ENCODE measurements around the gene MISP. TPM values are rescaled to one million over a fixed set of nuclear protein-coding genes. Genes with fewer than 3 reads are reported as not detected.

The MISP gene
- total RNA-seq, 1 donor from 2014 or later = 1.2 TPM

DNA sequence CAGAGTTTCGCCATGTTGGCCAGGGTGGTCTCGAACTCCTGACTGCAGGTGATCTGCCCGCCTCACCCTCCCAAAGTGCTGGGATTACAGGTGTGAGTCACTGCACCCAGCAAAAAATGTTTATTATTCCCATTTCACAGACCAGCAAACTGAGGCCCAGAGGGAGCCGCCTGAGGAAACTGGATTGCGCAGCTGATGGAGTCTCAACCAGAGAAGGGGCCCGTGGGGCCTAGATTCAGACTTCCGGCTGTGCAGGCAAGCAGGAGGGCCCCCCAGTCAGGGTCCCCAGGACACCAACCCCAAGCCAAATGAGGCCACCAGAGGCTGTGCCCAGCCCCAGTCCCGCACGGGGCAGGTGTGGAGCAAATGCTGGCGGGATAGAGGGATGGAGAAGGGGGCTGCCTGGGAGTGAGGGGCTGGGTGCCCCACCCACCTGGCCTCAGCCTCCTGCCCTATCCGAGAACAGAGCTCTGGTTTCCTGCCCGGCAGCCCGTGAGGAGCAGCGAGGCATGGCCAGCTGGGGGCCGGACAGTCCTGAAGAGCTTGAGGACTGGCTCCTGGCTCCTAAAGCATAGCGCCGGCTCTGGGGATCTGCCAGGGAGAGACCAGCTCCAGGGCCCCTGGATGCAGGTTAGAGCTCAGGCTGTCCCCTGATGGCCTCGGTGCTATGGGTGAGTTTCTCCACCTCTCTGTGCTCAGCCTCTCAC is 22.0 kb downstream of the MISP start:
- no peak for DNase-seq

DNA sequence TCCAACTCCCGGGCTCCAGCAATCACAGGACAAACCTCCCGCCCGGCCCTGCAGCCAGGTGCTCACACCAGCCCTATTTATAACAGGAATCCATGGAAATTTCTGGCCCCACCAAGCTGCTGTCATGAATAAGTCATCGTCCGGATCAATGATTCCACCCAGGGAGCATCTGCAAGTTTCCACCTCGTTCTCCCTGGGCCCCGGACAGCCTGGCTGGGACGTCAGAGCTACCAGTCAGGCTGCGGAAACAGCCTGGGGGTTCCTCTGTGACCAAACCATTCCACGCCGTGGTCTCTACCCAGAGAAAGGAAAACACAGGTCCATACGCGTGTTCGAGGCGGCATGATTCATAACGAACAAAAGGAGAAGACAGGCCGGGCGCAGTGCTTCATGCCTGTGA is 25.6 kb downstream of the MISP start:
- no peak for DNase-seq

DNA sequence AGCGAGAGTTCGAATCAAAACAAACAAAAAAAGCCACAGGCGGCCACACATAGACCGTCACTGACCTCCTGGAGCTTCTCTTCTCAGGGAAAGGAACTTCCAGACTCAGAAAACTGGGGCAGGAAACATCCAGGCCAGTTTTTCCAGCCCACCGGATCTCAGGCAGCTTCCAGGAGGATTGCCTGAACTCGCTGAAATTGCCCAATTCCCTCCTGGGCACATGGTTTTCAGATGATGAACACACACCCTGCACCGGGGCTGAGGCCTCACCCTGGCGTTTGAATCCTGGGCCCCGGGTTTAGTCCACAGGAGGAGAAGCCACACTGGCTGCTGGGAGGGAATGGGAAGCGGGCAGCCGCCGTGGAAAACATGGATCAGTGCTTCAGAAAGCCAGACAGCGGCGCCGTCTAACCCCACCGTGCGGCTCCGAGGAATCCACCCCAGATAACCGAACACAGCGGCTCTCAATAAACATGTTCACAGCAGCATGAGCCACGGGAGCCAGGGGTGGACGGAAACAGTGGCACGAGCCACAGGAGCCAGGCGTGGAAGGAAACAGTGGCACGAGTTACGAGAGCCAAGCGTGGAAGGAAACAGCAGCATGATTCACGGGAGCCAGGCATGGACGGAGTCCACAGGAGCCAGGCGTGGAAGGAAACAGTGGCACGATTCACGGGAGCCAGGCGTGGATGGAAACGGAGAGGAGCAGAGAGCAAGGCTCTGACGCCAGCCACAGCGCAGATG is 28.2 kb downstream of the MISP start:
- peak; percentile 44 for DNase-seq

DNA sequence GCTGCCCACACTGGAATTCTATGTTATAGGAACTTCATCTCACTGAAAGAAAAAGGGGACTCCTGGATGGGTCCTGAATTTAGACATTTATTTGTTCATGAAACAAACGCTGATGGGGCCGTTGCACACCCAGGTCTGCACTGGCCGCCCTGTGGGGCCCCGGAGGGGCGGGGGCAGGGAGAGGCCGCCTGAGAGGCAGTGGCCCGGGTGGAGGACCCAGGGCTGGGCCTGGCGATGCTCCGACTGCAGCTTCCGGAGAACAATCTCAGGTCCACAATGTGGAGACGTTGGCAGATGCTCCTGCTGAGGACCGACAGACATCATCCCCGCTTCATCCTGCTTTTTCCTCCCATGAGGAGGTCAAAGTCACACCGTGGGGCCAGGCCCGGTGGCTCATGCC is 30.0 kb downstream of the MISP start:
- DNase-seq = no peak

DNA sequence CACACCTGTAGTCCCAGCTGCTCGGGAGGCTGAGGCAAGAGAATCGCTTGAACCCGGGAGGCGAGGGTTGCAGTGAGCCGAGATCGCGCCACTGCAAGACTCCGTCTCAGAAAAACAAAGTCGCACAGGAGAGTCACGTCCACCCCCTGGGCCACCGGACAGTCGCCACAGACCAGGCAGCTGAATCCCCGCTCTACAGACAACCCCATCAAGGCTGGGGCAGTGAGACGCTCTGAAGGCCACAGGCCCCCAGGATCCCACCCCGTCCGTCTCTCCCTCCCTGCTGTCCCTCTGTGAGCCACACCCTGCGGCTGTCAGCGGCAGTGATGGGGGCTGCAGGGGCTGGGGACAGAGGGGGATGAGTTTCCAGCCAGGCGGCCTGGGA is 30.9 kb downstream of the MISP start:
- DNase-seq = no peak

DNA sequence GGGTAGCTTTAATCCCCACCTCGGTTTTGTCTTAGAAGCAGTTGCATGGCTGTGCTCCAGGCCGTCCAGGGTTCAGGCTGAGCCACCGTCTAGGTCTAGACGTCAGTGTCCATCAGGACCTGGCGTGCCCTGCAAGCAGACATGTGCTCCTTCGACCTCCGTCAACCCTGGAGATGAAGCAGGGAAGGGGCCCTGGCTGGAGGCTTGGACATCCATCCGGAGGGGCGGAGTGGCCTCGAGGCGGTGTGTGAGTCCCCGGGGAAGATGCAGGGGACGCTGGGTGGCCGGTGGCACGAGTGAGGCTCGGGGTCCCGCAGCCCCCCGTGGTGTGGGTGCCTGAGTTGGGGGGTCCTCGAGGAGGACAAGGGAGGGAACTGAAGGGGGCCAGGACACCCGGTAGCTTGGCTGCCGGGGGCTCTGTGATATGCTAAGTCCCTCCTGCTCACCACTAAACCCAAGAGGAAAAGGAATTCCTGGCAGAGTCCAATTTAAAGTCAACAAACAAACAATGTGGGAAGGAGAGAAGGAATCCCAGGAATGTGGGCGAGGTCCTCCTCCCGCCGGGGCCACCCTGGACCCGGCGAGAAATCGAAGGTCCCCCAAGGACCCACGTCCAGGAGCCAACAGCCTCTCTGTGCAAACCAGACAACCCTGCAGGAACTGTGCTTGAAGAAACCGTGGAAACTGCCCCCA is 31.4 kb downstream of the MISP start:
- no peak for DNase-seq

DNA sequence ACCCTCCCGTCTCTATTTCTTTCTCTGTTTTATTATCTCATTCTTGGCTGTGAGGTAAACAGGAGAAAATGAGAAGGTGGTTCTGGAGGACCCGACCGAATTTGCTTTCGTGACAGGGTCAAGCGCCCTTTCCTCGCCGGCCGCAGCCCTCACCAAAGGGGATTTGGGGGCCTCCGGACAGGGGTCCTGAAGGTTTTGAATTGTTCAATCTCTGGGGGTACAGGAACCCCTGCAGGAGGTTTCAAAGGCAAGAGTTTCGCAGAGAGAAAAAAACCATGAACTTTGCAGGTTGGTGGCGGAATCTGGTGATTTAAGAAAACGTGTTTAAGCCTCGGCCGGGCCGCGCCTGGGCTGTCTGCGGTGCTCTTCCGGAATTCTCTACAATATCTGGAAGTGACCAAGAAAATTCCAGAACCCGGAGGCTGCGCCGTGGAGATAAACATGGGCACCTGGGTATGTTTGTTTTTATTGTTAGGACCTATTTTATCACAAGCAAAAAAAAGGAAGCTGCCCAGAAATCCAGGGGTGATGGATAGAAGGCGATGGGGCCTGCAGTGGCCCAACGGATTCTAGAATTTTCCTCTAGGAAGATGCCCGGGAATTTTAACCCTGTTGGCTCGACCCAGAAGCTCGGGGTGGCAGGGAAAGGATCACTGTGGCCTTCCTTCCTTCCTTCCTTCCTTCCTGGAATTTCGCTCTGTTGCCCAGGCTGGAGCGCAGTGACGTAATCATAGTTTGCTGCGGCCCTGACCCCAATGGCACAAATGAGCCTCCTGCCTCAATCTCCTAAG is 32.2 kb downstream of the MISP start:
- DNase-seq = no peak

DNA sequence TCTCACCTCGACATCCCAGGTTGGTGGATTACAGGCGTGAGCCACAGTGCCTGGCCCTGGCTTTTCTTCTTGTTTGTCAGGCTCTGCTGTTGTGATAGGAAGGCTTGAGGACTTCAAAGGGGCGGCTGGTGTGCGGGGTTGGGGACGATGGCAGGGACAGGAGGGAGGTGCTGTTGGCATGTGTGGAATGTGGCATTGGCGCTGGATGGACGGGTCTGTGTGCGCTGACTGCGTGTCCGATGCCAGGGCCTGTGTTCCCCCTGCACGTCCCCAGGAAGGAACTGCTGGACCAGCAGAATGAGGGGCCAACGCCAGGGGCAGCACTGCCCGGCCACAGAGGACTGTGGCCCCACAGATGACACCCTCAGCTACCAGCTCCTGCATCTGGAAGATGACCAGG is 33.6 kb downstream of the MISP start:
- DNase-seq = no peak

DNA sequence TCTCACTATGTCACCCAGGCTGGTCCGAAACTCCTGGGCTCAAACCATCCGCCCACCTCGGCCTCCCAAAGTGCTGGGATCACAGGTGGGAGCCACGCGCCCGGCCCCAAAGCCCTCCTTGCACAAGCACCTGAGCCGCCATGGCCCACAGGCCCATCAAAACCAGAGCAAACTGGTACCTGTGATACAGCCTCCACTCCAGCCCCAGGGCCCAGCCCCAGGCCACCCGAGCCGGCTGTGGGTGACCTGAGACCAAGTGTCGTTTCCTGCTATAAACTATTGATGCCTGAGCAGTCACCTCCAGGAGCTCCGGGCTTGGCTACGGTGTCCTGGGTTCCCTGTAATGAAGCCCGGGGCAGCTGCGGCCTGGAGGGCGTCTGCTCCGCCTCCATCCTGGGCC is 36.6 kb downstream of the MISP start:
- DNase-seq = no peak

DNA sequence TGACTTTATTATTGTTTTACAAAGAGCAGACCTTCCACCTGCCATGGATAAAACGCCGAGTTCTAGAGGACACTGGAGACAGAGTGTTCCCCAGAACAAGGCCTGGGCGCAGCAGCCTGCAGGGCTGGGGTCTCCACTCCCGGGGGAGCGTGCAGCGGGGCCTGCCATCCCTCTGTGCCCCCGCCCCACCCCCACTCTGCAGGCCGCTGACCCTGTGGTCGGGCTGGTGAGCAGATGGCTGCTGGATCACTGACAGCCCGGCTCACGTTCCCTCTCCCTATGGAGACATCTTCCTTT is 37.7 kb downstream of the MISP start:
- no peak for DNase-seq

DNA sequence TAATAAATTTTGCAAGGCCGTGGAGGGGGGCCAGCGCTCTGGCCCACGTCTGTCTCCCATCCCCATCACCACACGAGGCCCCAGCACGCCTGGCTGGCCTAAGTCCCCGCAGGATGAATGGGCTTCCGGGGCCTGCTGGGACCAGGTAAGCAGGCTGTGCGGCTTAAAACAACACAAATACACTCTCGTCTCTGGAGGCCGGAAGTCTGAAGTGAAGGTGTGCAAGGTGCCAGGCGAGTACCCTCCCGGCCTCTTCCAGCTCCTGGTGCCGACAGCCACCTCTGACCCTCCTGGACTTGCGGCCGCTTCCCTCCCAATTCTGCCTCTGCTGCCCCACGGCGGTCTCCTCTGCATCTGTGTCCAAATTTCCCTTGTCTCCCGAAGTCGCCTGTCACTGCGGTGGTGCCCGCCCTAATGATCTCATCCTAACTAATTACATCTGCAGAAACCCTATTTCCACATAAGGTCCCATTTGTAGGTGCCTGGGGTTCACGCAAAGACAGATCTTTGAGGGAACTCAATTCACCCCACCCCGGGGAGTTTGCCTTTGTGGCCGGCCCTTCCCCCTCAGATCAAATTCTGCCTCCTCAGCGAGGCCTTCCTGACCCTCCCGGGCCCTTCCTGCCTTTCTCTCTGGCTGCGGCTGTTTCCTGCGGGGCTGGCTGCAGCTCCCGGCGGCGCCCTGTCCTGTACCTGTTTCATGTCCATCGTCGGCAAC is 38.2 kb downstream of the MISP start:
- DNase-seq = peak; percentile 30

DNA sequence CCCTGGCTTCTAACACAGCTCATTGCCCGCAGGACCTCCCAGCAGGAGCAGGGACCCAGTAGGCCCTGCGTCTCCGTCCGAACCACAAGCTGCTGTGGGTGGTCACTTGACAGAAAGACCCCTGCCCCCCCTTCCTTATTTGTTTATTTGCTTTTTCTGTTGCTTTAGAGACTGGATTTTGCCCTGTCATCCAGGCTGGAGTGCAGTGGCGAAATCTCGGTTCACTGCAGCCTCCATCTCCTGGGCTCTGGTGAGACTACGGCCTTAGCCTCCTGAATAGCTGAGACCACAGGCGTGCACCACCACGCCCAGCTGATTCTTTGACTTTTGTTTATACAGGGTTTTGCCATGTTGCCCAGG is 38.8 kb downstream of the MISP start:
- DNase-seq = no peak

DNA sequence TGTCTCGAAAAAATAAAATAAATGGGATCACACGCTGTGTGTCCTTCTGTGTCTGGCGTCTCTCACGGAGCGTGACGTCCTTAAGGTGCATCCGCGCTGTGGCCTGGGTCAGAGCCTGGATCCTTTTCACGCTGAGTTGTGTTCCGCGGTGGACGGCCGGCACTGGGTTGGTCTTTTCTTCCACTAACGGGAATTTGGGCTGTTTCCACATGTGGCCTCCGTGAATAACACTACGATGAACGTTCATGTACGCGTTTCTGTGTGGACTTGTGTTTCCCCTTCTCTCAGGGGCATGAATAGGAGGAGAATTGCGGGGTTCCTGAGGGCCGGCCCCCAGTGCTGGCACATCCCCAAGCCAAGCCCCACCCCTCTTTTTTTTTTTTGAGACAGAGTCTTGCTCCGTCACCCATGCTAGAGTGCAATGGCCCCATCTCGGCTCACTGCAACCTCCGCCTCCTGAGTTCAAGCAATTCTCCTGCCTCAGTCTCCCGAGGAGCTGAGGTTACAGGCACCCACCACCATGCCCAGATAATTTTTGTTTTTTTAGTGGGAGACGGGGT is 40.2 kb downstream of the MISP start:
- no peak for DNase-seq

DNA sequence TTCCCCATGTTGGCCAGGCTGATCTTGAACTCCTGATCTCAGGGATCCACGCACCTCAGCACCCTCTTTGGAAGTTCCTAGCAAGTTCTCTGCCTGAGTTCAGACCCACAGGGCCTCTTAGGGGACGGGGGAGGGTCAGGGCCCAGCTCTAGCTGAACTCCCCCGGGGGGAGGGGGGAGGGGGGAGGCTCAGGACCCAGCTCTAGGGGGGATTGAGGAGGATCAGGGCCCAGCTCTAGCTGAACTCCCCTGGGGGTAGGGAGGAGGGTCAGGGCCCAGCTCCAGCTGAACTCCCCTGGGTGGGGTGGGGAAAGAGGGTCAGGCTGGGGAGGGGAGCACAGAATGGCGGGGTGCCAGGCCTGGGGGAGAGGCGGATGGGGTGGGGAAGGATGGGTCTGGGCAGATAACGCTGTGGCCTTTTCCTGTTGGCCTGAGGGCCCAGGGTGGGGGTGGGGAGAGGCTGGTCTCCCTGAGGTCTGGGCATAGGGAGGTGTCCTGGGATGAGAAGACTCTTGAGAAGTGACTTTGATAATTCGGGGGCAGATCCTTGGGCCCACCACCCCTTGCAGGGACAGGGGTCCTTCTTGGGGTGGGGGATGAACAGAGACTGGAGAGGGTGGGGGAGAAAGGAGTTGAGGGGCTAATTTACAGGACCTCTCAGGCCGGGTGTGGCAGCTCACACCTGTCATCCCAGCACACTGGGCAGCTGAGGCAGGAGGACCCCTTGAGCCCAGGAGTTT is 40.8 kb downstream of the MISP start:
- DNase-seq = no peak

DNA sequence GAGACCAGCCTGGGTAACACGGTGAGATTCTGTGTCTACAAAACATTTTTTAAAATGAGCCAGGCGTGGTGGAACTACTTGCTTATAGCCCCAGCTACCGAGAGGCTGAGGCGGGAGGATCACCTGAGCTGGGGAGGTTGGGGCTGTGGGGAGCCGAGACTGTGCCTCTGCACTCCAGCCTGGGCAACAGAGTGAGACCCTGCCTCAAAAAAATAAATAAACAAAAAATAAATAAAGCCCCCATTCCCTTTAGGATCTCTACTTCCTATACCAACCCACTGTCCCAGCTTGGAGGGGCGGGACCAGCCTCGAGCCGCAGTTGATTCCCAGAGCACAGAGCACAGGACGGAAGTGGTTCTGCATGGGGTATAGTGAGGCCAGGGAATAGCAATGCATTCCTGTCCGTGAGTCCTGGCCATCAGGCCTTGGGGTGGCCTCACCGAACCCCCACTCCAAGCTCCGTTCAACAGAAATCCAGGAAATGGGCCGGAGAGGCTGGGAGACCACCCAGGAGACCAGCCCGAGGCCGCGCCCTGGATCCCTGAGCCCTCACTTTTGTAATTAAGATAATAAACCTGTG is 41.5 kb downstream of the MISP start:
- DNase-seq = no peak

DNA sequence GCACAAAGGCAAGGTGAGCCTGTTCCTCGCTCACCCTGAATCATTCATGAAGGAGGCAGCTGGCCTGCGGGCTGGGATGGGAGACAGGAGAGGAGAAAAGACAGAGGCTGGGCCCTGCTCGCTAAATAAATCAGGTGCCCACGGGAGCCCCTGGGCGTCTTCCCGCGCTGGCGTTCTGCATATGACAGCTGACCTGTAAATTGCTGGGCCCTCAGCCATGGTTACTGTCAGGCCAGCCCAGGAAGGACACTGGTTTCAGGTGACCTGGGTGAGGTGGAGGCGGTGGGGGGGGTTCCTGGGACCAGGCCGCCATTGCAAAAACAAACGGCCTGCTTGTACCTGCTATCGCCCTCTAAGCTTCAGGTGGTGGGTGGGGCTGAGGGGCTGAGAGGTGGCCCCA is 42.9 kb downstream of the MISP start:
- no peak for DNase-seq

DNA sequence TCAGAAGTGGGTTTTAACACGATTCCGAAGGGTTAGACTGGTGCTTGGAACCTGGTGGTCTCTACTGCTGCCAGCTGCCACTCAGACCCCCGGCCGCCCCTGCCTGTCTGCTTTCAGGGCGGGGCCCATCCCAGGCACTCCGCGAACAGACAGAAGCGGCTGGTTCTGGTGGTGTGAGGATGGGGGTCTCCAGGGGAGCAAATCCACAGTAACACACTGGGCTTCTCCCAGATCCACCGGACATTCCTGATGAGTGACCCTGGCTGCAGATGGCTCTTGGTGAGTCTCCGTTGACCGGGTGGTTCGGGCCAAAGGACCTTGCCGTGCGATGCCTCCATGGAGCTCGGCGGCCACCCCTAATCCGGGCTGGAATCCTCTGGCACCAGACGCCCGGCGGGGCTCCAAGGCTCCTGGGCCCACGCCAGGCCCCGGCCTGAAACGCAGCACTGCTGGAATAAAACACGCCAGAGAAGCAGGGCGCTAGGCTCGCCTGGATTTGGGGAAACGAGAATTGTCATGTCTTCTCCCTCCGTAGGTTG is 44.2 kb downstream of the MISP start:
- no peak for DNase-seq

DNA sequence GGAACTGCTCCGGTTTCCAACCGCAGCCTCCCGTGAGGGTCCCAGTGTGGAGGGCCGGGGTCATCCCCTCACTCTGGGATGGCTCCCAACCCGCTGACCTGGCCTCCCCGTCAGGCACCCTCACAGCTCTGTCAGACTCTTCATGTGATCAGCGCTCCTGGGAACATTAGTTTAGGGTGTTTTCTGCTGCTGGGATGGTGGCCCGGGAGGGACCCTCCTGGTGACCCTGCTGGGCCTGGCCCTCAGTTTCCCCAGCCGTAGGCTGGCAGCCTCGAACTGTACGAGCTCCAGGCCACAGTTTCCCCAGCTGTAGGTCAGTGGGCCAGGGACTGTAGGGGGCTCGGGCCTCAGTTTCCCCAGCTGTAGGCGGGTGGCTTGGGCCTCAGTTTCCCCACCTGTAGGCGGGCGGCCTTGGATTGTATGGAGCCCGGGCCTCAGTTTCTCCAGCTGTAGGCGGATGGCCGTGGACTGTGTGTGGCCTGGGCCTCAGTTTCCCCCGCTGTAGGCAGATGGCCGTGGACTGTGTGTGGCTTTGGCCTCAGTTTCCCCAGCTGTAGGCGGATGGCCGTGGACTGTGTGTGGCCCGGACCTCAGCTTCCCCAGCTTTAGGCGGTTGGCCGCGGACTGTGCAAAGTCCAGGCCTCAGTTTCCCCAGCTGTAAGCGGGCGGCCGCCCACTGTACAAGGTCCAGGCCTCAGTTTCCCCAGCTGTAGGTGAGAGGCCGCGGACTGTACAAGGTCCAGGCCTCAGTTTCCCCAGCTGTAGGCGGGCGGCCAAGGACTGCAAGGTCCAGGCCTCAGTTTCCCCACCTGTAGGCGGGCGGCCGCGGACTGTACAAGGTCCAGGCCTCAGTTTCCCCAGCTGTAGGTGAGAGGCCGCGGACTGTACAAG is 45.0 kb downstream of the MISP start:
- no peak for DNase-seq

DNA sequence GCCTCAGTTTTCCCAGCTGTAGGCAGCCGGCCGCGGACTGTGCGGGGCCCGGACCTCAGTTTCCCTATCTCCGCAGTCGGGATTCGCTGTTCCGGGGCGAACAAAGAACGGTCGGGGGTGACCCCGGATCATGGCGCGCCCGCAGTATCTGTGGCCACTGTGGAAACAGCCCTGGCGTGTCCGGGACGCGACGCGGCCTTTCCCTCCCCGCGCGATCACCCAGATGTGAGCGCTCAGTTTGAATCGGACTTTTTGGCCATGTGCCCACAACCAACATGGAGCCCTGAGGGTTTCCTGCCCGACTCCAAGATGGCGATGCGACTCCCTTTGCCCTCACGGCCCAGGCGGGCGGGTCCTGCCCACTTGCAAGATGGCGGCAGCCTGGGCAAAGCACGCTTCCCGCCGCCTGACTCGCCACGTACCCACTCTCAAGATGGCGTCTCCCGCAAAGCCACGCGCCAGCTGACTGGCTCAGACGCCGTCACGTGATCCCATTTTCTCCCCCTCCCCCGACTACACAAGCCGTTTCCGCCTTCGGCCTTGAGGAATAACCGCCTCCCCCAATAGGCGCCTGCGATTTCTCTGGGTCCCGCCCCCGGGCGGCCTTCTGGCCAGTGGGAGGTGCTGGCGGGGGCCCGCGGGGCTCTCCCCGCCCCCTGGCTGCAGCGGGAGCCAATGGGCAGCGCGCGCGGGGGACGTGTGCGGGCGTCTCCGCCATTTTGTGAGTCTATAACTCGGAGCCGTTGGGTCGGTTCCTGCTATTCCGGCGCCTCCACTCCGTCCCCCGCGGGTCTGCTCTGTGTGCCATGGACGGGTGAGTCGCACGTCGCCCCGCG is 46.0 kb downstream of the MISP start, which contains the start of gene PTBP1:
TSS of gene PTBP1 (plus strand) at position 761 of the 836 bp plus-strand sequence. CDS start at position 807, 46 bp downstream.
- DNase-seq = peak; percentile 100
